GM19397 (cell line): Measurements from ENCODE around the gene TOGARAM2.
"Not testable (repeated sequence)": the region's sequence is repeated elsewhere in the genome, so short reads cannot be mapped to it uniquely, and the experiment has no call there.

ENCODE experiments used
- ATAC-seq: cut with Tn5 transposase; IDR thresholded peaks from one replicate; pipeline ENCODE4 v1.9.1; 2021; ENCODE audit warnings: mild to moderate bottlenecking, moderate library complexity; ENCODE audit not compliant: unreplicated experiment

The TOGARAM2 gene

DNA sequence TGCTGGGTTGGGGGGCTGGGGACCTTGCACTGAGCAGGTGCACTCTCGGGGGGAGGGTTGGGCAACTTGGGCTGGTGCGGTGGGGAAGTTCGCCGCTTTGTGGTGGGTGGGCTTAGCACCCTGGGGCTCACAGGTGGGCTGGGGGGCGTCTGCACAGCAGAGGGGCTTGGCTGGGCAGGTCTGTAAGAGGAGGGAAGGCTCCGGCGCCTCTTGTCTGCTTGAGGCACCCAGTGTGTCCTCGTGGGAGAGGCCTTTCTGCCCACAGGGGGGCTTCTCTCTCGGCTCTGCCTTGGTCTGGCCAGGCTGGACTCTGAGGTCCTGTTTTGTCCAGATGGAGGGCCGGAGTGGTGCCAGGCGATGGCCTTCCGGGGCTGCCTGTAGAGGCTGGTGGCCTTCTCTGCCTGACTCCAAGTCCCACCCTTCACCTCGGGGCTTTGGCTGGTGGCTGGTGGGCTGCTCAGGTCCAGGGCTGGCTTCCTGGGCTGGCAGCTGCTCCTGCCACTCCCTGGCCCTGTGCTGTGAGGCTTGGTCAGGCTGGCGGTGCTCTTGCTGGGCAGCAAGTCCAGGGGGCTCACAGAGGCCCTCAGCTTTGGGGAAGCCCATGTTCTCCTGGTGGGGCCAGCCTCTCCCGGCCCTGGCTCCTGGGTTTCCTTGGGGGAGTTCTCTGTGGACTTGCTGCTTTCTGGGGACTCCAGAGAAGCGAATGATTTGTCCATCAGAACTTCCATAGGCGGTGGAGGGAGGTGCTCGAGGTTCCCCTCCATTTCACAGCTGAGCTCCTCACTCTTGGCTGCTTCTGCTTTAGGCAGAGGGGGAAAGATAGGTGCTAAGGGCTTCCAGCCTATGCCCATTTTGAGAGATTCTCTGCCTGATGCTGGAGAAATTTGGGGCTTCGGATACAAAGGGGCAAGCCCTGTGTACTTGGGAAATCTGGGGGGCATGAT lies 90.2 kb downstream of the TOGARAM2 start:
- ATAC-seq: no peak

- ATAC-seq: no peak
Observed at GRCh38 chr2:29072251-29072650, 91.2 kb downstream of the TOGARAM2 start.

DNA sequence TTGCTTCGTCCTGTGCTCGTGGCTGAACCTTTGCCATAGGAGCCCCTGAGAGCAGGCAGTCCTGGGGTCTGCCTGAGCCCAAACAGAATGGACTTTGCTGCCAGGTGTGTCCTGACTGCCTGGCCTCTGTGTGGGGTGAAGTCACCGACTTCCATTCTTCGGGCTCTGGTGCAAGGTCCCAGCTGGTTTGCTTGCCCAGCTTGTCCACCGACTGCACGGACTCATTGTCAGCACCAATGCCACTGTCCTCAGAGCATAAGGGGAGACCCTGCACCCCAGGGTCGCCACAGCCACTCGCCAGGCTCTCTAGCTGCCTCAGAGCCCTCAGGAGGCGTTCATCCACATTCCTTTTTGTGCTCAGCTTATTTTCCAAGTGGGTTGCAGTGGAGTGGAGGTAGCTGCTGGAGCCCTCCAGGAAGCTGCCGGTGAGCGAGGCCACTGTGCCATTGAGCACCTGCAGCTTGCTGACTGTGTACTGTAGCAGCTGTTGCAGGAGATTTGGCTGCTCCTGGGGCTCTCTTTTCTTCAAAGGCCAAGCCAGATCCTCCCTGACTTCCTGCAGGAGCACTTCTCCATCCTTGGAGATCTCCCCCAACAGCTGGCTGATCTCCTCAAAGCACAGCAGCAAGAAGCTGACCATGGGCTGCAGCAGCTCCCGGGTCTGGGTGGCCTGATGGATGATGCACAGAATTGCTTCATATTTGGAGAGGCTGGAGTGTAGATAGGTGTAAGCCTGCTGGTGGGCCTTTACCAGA lies 92.0 kb downstream of the TOGARAM2 start:
- no peak for ATAC-seq

GRCh38 chr2:29073933-29074332 lies 92.8 kb downstream of the TOGARAM2 start:
- no peak for ATAC-seq

- no peak for ATAC-seq
Observed at GRCh38 chr2:29074411-29074810, 93.3 kb downstream of the TOGARAM2 start, which contains the start of gene PCARE. PCARE (minus strand) TSS chr2:29074523; CDS start chr2:29074261, 262 bp downstream.

- no peak for ATAC-seq
Observed at GRCh38 chr2:29075894-29076705, 95.0 kb downstream of the TOGARAM2 start.

DNA sequence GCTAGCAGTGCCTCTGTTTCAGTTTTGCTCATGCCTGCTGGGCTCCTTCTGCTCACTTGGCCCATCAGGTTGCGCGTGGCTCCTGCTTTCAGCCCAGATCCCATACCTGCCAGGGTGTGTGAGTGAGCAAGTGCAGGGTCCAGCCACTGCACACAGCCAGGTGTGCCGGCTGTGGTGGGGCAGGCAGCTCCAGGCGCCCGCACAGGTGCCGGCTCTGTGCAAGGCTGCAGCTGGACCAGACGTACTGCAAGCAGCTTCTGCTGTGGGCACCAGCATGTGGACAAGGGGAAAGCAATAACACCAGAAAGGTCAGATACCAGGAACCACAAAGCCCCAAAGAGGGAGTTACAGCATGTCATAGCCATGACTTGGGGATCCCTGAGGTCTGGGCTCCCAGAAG lies 98.8 kb downstream of the TOGARAM2 start:
- no peak for ATAC-seq

DNA sequence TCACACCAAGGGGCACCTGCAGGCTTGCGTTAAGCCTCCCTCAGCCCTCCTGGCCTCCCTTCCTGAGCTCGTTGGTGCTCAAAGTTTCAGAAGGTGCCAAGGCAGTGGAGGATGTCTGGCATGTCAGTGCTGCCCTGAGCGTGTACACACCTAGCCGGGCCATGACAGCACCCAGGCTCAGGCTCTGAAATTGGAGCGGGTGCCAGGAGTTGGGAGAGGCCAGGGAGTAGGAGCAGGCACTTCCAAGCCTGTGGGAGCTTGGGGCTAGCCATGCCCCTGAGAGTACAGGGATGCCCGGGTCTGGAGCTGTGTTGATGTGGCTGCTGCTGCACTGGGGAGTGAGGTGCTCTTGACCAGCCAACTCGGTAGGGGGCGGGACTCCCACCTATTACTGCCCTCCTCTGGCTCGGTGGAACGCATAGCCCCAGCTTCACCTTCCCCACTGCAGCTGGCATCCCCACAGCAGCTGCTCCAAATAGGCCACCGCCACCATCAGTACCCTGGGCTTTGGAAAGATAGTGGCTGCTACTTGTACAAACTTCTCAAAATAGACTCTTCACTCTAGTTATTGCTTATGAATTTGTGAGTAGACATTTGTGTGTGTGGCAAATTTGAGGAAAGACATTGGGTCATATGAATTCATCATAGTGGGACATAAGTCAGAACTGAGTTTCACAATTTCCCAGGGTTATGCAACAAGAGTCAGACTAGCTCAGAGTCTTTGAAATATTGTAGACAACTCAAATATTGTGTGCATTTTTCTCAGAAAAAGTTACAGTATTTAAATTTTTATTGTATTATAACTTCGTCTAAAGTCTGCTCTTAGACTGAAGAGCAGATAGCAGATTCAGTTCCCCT lies 100.0 kb downstream of the TOGARAM2 start:
- ATAC-seq: no peak

GRCh38 chr2:29082804-29083495 lies 101.9 kb downstream of the TOGARAM2 start:
- peak; percentile 71 for ATAC-seq

- ATAC-seq: no peak
Observed at GRCh38 chr2:29084554-29084953, 103.5 kb downstream of the TOGARAM2 start.

- ATAC-seq: not testable (repeated sequence)
Observed at GRCh38 chr2:29090311-29090710, 109.2 kb downstream of the TOGARAM2 start.

DNA sequence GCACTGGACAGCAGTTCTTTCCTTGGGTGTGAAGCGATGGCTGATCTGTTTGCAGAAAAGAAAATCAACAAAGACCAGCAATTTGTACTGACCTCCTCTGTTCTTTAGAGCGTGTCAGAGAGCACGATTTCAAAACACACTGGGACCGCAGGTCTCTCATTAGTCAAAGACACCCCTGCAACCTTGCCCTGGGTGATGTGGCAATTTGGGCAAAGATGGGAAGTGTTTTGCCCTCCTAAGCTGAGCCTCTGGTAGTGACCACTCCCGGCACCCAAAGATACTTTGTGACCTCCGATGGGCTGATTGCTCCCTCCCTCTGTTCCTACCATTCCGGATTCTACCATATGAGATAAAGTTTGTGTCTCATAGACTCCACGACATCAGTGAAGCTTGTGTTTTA lies 115.9 kb downstream of the TOGARAM2 start:
- ATAC-seq: no peak

DNA sequence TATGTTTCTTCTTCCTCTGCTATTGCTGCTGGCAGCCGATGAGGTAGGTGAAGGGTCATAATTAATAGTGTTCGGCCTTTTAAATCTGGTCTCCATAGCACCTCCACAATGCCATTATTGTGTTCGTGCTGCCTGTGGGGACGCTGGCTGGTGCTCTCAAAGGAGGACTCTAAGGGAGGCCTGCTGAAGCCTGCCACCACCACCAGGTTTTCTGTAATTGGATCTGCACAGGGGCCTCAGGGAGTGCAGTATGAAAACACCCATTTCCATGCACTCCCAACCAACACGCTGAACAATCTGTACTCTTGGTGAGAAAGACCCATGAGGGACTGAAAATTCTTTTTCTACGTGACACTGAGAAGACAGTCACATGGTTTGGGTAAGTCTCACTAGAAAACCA lies 116.5 kb downstream of the TOGARAM2 start:
- ATAC-seq: no peak

GRCh38 chr2:29100564-29100963 lies 119.5 kb downstream of the TOGARAM2 start:
- ATAC-seq: no peak
